Stomach (tissue), 9 donors: ENCODE results near the gene CREBBP. TPM values are rescaled to one million over a fixed set of nuclear protein-coding genes. Genes with fewer than 3 reads are reported as not detected.
A peak's percentile ranks its signal among the peaks of the same experiment; 100 is the strongest.

ENCODE experiments used
- DNase-seq, 2 donors: peaks; one replicate each; pipeline versions ENCODE4 v3.0.0 to v3.0.0-alpha.2; 2013 to 2019
- H3K27ac ChIP-seq, 5 donors: fragments of 200-600 bp in 4 of 5; sonication (generic) in 4 of 5; one replicate each; pipeline ENCODE4 v1.5.1; 2013 to 2019; ENCODE audit warnings: mild to moderate bottlenecking in 1 of 5, moderate library complexity in 1 of 5
- H3K27me3 ChIP-seq, 3 donors: fragments of 200-600 bp; sonication (generic); one replicate each; pipeline ENCODE4 v1.5.1; 2017 to 2019; ENCODE audit warnings: mixed run types in 1 of 3
- H3K36me3 ChIP-seq, 4 donors: fragments of 200-600 bp; sonication (generic); 1 replicate in 3 of 4; 2 replicates in 1 of 4; pipeline ENCODE4 v1.5.1; 2016 to 2019
- H3K4me1 ChIP-seq, 4 donors: fragments of 200-600 bp; sonication (generic); one replicate each; pipeline ENCODE4 v1.5.1; 2016 to 2019
- H3K4me3 ChIP-seq, 4 donors: fragments of 200-600 bp; sonication (generic) in 3 of 4; one replicate each; pipeline ENCODE4 v1.5.1; 2016 to 2019; ENCODE audit warnings: mild to moderate bottlenecking in 1 of 4
- H3K9me3 ChIP-seq, 4 donors: fragments of 200-600 bp; sonication (generic); one replicate each; pipeline ENCODE4 v1.5.1; 2016 to 2019
- EP300 ChIP-seq: sonication (generic); formaldehyde crosslinking; IDR thresholded peaks from one replicate; pipeline ENCODE4 v1.6.1; 2017; ENCODE audit warnings: antibody characterized with exemption
- POLR2A ChIP-seq, 4 donors: fragments of 450-650 bp; IDR thresholded peaks; one replicate each; pipeline ENCODE4 v1.6.1; 2016; ENCODE audit warnings: antibody characterized with exemption in 4 of 4, control low read depth in 2 of 4, mild to moderate bottlenecking in 1 of 4, moderate library complexity in 1 of 4
- POLR2AphosphoS5 ChIP-seq, 3 donors: sonication (generic); formaldehyde crosslinking; IDR thresholded peaks; one replicate each; pipeline ENCODE4 v1.6.1; 2016; ENCODE audit warnings: antibody characterized with exemption in 3 of 3
- WGBS, 5 donors: extraction: QIAGEN DNeasy Blood & Tissue Kit in 3 of 5; methylation state at CpG; one replicate each; pipeline versions ENCODE4 v1.1.5 to v1.1.7; 2013 to 2018; 5-methylcytosine and 5-hydroxymethylcytosine counted together
- intact Hi-C: fragments of 100-400 bp; cut with DNase I; formaldehyde crosslinking; loops from one replicate; pipeline ENCODE4 v1.15.1; 2023; ENCODE audit warnings: low total_unique reads
- polyA plus RNA-seq, 3 donors: library from polyadenylated mRNA; stranded (reverse); fragments of 200-250 nt; gene quantifications; one replicate each; pipeline ENCODE4 v1.2.3, GENCODE V29; 2013
- total RNA-seq, 5 donors: library from RNA; depleted of rRNA; stranded (reverse); fragments of >200 nt; gene quantifications; one replicate each; pipeline versions ENCODE4 v1.1.0 to v1.2.3, GENCODE V29; 2014 to 2016
- TF ChIP-seq, protein P1 (sequence below), 7 experiments: fragments of 450-650 bp in 4 of 7; fragments of 200-600 bp in 3 of 7; sonication (generic) in 3 of 7; IDR thresholded peaks; one replicate each; pipeline ENCODE4 v1.5.1; 2016 to 2019; ENCODE audit warnings: antibody characterized with exemption in 7 of 7, control low read depth in 2 of 7, mild to moderate bottlenecking in 1 of 7
- donor health status: healthy with polysubstance abuse.
- donor health status: Bipolar disorder and iron deficiency.
- donor health status: healthy.

Gene CREBBP
- total and polyA plus RNA-seq, 8 donors = 6.7 to 116 (median 75.9) TPM

GRCh38 chr16:3696425-3697218 lies 183.9 kb downstream of the CREBBP start:
- Histone ChIP-seq H3K9me3 (no peaks in the 10 kb centered on the region), H3K27ac (peak overlapping the region; percentile 11 to 73 (median 49)), H3K4me1 (peaks cover 8 to 18% (median 13%) of the 10 kb centered on the region in 4 donors), H3K36me3 (peaks cover 0 to 12% (median 7%) of the 10 kb centered on the region in 4 donors), H3K27me3 (no peaks in the 10 kb centered on the region), H3K4me3 (no peak overlapping the region)
- DNase-seq = peak; percentile 34 to 63
- TF ChIP-seq POLR2AphosphoS5 (IDR thresholded peaks at IDR 0.05) (no peak), POLR2A (IDR thresholded peaks at IDR 0.05) (no peak), EP300 (no peak)
- TF ChIP-seq, protein P1, sequence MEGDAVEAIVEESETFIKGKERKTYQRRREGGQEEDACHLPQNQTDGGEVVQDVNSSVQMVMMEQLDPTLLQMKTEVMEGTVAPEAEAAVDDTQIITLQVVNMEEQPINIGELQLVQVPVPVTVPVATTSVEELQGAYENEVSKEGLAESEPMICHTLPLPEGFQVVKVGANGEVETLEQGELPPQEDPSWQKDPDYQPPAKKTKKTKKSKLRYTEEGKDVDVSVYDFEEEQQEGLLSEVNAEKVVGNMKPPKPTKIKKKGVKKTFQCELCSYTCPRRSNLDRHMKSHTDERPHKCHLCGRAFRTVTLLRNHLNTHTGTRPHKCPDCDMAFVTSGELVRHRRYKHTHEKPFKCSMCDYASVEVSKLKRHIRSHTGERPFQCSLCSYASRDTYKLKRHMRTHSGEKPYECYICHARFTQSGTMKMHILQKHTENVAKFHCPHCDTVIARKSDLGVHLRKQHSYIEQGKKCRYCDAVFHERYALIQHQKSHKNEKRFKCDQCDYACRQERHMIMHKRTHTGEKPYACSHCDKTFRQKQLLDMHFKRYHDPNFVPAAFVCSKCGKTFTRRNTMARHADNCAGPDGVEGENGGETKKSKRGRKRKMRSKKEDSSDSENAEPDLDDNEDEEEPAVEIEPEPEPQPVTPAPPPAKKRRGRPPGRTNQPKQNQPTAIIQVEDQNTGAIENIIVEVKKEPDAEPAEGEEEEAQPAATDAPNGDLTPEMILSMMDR (IDR thresholded peaks at IDR 0.05) = no peak
- intact Hi-C loops = loop anchor here (10.0 kb wide), 1 partner anchor 178 kb away; no protein-coding TSS in a partner anchor
- WGBS, 5 donors = 36 to 62% (median 50%) methylated on average over 13 of the region's 13 CpGs

DNA sequence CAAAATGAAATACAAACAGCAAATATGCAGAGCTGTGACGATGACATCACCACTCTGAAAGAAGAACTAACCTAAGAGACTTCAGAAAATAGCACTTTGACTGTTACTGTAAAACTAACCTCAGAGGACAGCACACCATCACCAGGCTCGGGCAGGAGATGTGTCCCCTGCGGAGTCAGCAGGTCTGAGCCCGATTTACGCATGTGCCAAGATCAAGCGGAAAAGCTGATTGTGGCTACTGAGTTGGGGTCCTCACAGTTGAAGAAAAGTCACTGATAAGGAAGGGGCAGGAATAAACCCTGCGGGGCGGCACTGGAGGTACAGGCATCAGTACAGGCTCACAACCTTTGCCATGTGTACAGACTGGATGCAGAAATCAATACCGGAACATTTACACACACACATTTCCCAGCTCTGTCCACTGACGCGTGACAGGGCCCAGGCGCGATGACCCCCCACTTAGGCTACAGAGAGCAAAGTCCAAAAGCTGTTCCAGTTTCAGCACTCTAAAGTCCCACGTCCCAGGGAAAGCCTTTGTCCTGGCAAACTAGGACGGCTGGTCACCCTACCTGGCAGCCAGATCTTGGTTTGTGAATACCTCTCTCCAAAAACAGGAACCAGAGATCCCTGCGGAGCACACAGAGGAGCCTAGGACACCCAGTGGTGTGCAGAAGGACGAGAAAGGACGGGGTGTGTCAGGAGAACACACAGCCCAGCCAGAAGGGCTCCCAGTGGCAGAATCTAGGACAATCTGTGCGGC lies 184.7 kb downstream of the CREBBP start:
- Histone ChIP-seq H3K27me3 (no peaks in the 10 kb centered on the region), H3K9me3 (no peaks in the 10 kb centered on the region), H3K36me3 (peaks cover 0 to 10% (median 7%) of the 10 kb centered on the region in 4 donors), H3K27ac (peak overlapping the region; percentile 17 to 73 (median 49)), H3K4me1 (peaks cover 10 to 25% (median 17%) of the 10 kb centered on the region in 4 donors), H3K4me3 (no peak overlapping the region)
- TF ChIP-seq POLR2A (IDR thresholded peaks at IDR 0.05) (no peak), POLR2AphosphoS5 (IDR thresholded peaks at IDR 0.05) (no peak), EP300 (no peak)
- TF ChIP-seq, protein P1 (IDR thresholded peaks at IDR 0.05) = no peak
- WGBS, 5 donors = 29 to 69% (median 47%) methylated on average over 19 of the region's 19 CpGs
- DNase-seq = peak; percentile 63 to 83
- intact Hi-C loops = loop anchor here (10.0 kb wide), 1 partner anchor 179 kb away; no protein-coding TSS in a partner anchor

GRCh38 chr16:3694051-3694450 lies 186.5 kb downstream of the CREBBP start:
- Histone ChIP-seq H3K27me3 (no peaks in the 10 kb centered on the region), H3K4me3 (no peak overlapping the region), H3K27ac (no peak overlapping the region), H3K9me3 (no peaks in the 10 kb centered on the region), H3K4me1 (peaks cover 10 to 35% (median 27%) of the 10 kb centered on the region in 4 donors), H3K36me3 (peaks cover 0 to 10% (median 9%) of the 10 kb centered on the region in 4 donors)
- TF ChIP-seq POLR2AphosphoS5 (IDR thresholded peaks at IDR 0.05) = no peak
- no peak for TF ChIP-seq POLR2A (IDR thresholded peaks at IDR 0.05)
- TF ChIP-seq EP300 = no peak
- TF ChIP-seq, protein P1 (IDR thresholded peaks at IDR 0.05) = no peak
- intact Hi-C loops = loop anchor here (10.0 kb wide), 1 partner anchor 181 kb away; no protein-coding TSS in a partner anchor
- DNase-seq = no peak
- WGBS, 5 donors = 86 to 93% (median 91%) methylated on average over 9 of the region's 9 CpGs

DNA sequence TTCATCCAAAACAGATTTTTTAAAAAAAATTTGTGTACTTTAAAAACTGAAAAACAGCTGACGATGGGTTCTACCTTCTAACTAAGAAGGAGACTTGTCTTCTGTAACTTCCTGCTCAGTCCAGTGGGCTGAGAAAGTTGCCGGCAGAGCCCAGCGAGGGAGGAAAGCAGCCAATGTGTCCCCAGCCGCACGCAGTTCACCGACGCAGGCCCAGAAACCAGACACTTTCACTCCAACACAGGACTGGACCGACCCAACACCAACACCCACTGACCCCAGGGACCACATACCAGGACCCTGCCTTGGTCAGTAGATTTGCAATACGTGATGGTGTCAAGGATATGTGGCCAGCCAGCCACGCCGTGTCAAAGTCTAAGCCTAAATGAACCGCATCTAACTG lies 188.8 kb downstream of the CREBBP start:
- Histone ChIP-seq H3K4me3 (no peak overlapping the region), H3K27me3 (no peaks in the 10 kb centered on the region), H3K27ac (peak overlapping the region in 1 of 5 donors; percentile 25), H3K9me3 (no peaks in the 10 kb centered on the region), H3K36me3 (peaks cover 7 to 32% (median 30%) of the 10 kb centered on the region in 4 donors), H3K4me1 (peaks cover 7 to 31% (median 24%) of the 10 kb centered on the region in 4 donors)
- no peak for DNase-seq
- 79 to 93% (median 87%) methylated on average over 12 of the region's 12 CpGs for WGBS, 5 donors
- intact Hi-C loops = loop anchor here (10.0 kb wide), 1 partner anchor 183 kb away; no protein-coding TSS in a partner anchor
- TF ChIP-seq, protein P1 (IDR thresholded peaks at IDR 0.05) = no peak
- TF ChIP-seq POLR2AphosphoS5 (IDR thresholded peaks at IDR 0.05) (no peak), EP300 (no peak), POLR2A (IDR thresholded peaks at IDR 0.05) (no peak)
